Measurements from ENCODE around the gene KIF5A. TPM values are rescaled to one million over a fixed set of nuclear protein-coding genes. Genes with fewer than 3 reads are reported as not detected.

KIF5A gene
- polyA plus RNA-seq, 3 donors = 0.01 TPM; not detected in 2

GRCh38 chr12:57593187-57593586 is 43.3 kb downstream of the KIF5A start:
- no peak for DNase-seq
- H3K27me3 Mint-ChIP-seq (ENCODE audit: low read depth in 3 of 3) = peaks cover 2 to 9% (median 7%) of the 10 kb centered on the region in 3 donors
- no peak overlapping the region for H3K4me3 Mint-ChIP-seq
- no peak overlapping the region for H2AFZ ChIP-seq (ENCODE audit: insufficient read depth, low read depth, low read length, poor library complexity, severe bottlenecking)
- no peaks in the 10 kb centered on the region for H3K9me3 Mint-ChIP-seq
- H3K9ac ChIP-seq (ENCODE audit: insufficient read depth, low read length, poor library complexity, severe bottlenecking) = no peak overlapping the region
- H3K4me1 ChIP-seq (ENCODE audit: control insufficient read depth in 1 of 2, insufficient read depth in 2 of 2, low read length in 2 of 2) = peaks cover 16 to 21% of the 10 kb centered on the region in 2 donors
- H3K36me3 Mint-ChIP-seq = peaks cover 33 to 40% of the 10 kb centered on the region in 2 donors
- peaks cover 4% of the 10 kb centered on the region for H3K79me2 ChIP-seq (ENCODE audit: insufficient read depth, low read length)
- no peaks in the 10 kb centered on the region for H3K27me3 ChIP-seq (ENCODE audit: control insufficient read depth in 2 of 2, insufficient read depth in 2 of 2, low read length in 2 of 2)
- peaks cover 25% of the 10 kb centered on the region for H3K4me1 Mint-ChIP-seq
- no peak for TF ChIP-seq CTCF (IDR thresholded peaks at IDR 0.05)
- WGBS (ENCODE audit: insufficient coverage) = 80% methylated on average over 1 of the region's 4 CpGs
- no peak overlapping the region for H3K4me2 ChIP-seq (replicated peaks; ENCODE audit: extremely low read depth, low read length, poor library complexity, severe bottlenecking)
- intact Hi-C loops (cut with micrococcal nuclease) = no loop called here
- no peak overlapping the region for H3K27ac ChIP-seq (ENCODE audit: low read depth in 1 of 2, low read length in 2 of 2)
- no peak overlapping the region for H3K4me3 ChIP-seq (replicated peaks in 1 of 3; ENCODE audit: low read depth in 2 of 3, low read length in 3 of 3)
- H3K9me3 ChIP-seq (replicated peaks in 1 of 2; ENCODE audit: control insufficient read depth in 1 of 2, insufficient read depth in 1 of 2, low read length in 2 of 2) = no peaks in the 10 kb centered on the region
- peaks cover 29 to 43% of the 10 kb centered on the region in 2 donors for H3K36me3 ChIP-seq (replicated peaks in 1 of 2; ENCODE audit: control insufficient read depth in 1 of 2, insufficient read depth in 2 of 2, low read length in 2 of 2)
- H4K20me1 ChIP-seq (ENCODE audit: insufficient read depth, low read length) = no peaks in the 10 kb centered on the region
- H3K27ac Mint-ChIP-seq = no peak overlapping the region

DNA sequence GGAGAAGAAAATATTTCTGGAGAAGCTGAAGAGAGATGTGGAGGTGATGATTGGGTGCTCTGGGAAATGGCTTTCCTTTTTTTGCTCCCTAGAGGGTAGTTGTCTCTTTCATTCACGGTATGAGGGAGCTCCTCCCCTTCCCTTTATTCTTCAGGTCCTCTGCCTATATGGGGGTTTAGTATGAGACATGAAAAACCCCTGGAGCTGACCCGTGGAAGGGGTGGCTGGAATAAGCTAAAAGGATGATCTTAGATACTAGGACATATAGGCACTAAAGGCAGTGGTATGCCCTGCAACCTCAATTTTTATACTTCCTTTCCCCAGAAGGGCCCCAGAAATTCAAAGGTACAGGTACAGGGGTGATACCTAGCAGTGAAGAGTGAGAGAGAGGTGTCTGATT is 50.6 kb downstream of the KIF5A start:
- no peak overlapping the region for H3K4me2 ChIP-seq (replicated peaks; ENCODE audit: extremely low read depth, low read length, poor library complexity, severe bottlenecking)
- H3K4me3 ChIP-seq (replicated peaks in 1 of 3; ENCODE audit: low read depth in 2 of 3, low read length in 3 of 3) = no peak overlapping the region
- no CpG with 5 or more reads among the region's 2 CpGs for WGBS (ENCODE audit: insufficient coverage)
- H3K4me3 Mint-ChIP-seq = no peak overlapping the region
- no peak for DNase-seq
- H3K4me1 ChIP-seq (ENCODE audit: control insufficient read depth in 1 of 2, insufficient read depth in 2 of 2, low read length in 2 of 2) = peaks cover 9 to 13% of the 10 kb centered on the region in 2 donors
- no peak overlapping the region for H3K9ac ChIP-seq (ENCODE audit: insufficient read depth, low read length, poor library complexity, severe bottlenecking)
- H4K20me1 ChIP-seq (ENCODE audit: insufficient read depth, low read length) = no peaks in the 10 kb centered on the region
- no peaks in the 10 kb centered on the region for H3K79me2 ChIP-seq (ENCODE audit: insufficient read depth, low read length)
- no peaks in the 10 kb centered on the region for H3K9me3 ChIP-seq (replicated peaks in 1 of 2; ENCODE audit: control insufficient read depth in 1 of 2, insufficient read depth in 1 of 2, low read length in 2 of 2)
- peaks cover 61 to 71% of the 10 kb centered on the region in 2 donors for H3K36me3 ChIP-seq (replicated peaks in 1 of 2; ENCODE audit: control insufficient read depth in 1 of 2, insufficient read depth in 2 of 2, low read length in 2 of 2)
- H3K27ac ChIP-seq (ENCODE audit: low read depth in 1 of 2, low read length in 2 of 2) = no peak overlapping the region
- H3K27me3 ChIP-seq (ENCODE audit: control insufficient read depth in 2 of 2, insufficient read depth in 2 of 2, low read length in 2 of 2) = peaks cover 5 to 17% of the 10 kb centered on the region in 2 donors
- peaks cover 14% of the 10 kb centered on the region for H3K4me1 Mint-ChIP-seq
- TF ChIP-seq CTCF (IDR thresholded peaks at IDR 0.05) = no peak
- peaks cover 18 to 23% (median 19%) of the 10 kb centered on the region in 3 donors for H3K27me3 Mint-ChIP-seq (ENCODE audit: low read depth in 3 of 3)
- H3K36me3 Mint-ChIP-seq = peaks cover 67 to 76% of the 10 kb centered on the region in 2 donors
- no peak overlapping the region for H2AFZ ChIP-seq (ENCODE audit: insufficient read depth, low read depth, low read length, poor library complexity, severe bottlenecking)
- intact Hi-C loops (cut with micrococcal nuclease) = no loop called here
- H3K27ac Mint-ChIP-seq = no peak overlapping the region
- peaks cover 0 to 12% (median 0%) of the 10 kb centered on the region in 7 donors for H3K9me3 Mint-ChIP-seq

Data from CD14-positive monocyte (primary cell).